Measurements from ENCODE around the gene ZNF761. TPM values are rescaled to one million over a fixed set of nuclear protein-coding genes. Genes with fewer than 3 reads are reported as not detected.

Gene ZNF761
- total RNA-seq, 1 experiment from 2014 or later: 10.5 TPM

DNA sequence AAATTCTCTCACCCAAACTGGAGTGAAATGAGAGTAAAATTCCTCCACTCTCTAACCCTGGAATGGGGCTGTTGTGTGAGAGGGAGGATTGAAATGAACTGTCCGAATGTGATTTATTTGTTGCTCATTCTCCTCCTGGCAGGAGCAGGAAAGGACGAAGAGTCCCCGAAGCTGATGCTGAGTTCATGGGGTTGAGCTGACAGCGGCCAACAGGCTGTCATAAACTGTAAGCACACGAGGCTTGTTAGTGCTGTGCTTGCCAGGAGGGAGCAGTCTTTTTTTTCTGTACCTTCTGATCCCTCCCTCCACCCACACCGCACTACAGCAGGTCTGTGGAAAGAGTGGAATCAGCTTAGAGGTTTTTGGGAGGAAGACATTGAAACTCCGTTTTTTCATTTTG lies 73.1 kb downstream of the ZNF761 start:
- DNase-seq (ENCODE audit: extremely low read depth, low read depth): no peak

DNA sequence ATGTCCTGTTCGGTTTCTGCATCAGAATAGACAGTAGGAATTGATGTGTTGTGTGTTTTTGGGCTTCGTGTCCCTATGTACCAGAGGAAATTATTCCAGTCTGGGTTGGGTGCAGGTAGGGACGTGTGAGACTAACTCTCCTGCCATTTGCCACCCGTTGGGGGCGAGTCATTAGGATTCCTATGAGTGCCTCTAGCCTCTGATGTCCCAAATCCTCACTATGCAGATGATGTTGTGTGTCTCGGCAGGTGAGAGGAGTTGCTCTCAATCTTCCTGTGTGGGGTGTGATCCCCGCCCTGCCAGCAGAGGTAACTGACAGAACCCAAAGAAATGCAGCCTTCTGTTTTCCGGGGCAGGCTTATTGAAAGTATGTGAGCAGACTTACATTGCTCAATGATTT lies 74.9 kb downstream of the ZNF761 start:
- no peak for DNase-seq (ENCODE audit: extremely low read depth, low read depth)

Small RNA genes within 50 kb of the gene (small RNA-seq; reads per million reads assigned to genes)
- 0 reads per million in 2 experiments for gene RPL39P36

Other genes with a start within 250 kb of the ZNF761 start
- not detected in 2 replicates for gene ZNF665, start 238.6 kb upstream of the ZNF761 start, total RNA-seq (2014; rRNA removed; shearing (Covaris generic))
- gene ZNF677, start 177.1 kb upstream of the ZNF761 start, total RNA-seq (2014; rRNA removed; shearing (Covaris generic)): not detected in 2 replicates
- not detected in 2 replicates for gene VN1R2, start 173.7 kb upstream of the ZNF761 start, total RNA-seq (2014; rRNA removed; shearing (Covaris generic))
- not detected in 2 replicates for gene VN1R4, start 164.3 kb upstream of the ZNF761 start, total RNA-seq (2014; rRNA removed; shearing (Covaris generic))
- 7.4 and 8.8 TPM in 2 replicates for gene ZNF845, start 98.2 kb upstream of the ZNF761 start, total RNA-seq (2014; rRNA removed; shearing (Covaris generic))
- 0.06 and 1.4 TPM in 2 replicates for gene ZNF525, start 66.3 kb upstream of the ZNF761 start, total RNA-seq (2014; rRNA removed; shearing (Covaris generic))
- gene ZNF765, start 36.8 kb upstream of the ZNF761 start, total RNA-seq (2014; rRNA removed; shearing (Covaris generic)): 8.6 and 10.7 TPM in 2 replicates
- not detected in 2 replicates for gene ZNF813, start 35.7 kb downstream of the ZNF761 start, total RNA-seq (2014; rRNA removed; shearing (Covaris generic))
- gene ZNF331, start 106.2 kb downstream of the ZNF761 start, total RNA-seq (2014; rRNA removed; shearing (Covaris generic)): 0.07 TPM in 1 of 2 replicates, not detected in the other
- not detected in 2 replicates for gene DPRX, start 200.0 kb downstream of the ZNF761 start, total RNA-seq (2014; rRNA removed; shearing (Covaris generic))

Measured in NCI-H460 (cell line).